GM21825 (cell line): ENCODE results near the gene TUBAL3.

Source experiments
- ATAC-seq: cut with Tn5 transposase; IDR thresholded peaks from one replicate; pipeline ENCODE4 v1.9.1; 2021; ENCODE audit warnings: mild to moderate bottlenecking, moderate library complexity; ENCODE audit not compliant: unreplicated experiment

Gene TUBAL3

GRCh38 chr10:5343979-5344378 is 60.6 kb downstream of the TUBAL3 start:
- ATAC-seq = no peak

- ATAC-seq = no peak
Measured at GRCh38 chr10:5343561-5343960, 61.1 kb downstream of the TUBAL3 start.
